Esophagus muscularis mucosa (tissue), 4 donors: ENCODE measurements around the gene CLNK. TPM values are rescaled to one million over a fixed set of nuclear protein-coding genes. Genes with fewer than 3 reads are reported as not detected.

Experiments used
- DNase-seq: peaks from one replicate; pipeline ENCODE4 v3.0.0-alpha.2; 2017; ENCODE audit errors: extremely low spot score
- H3K27ac ChIP-seq, 4 donors: fragments of 200-600 bp; sonication (generic); replicated peaks in 1 of 4; 1 replicate in 3 of 4; 2 replicates in 1 of 4; pipeline ENCODE4 v1.5.1; 2016 to 2019; ENCODE audit warnings: mild to moderate bottlenecking in 1 of 4
- H3K27me3 ChIP-seq, 4 donors: fragments of 200-600 bp; sonication (generic); one replicate each; pipeline versions ENCODE4 v1.5.1 to v1.6.0; 2016 to 2019
- H3K36me3 ChIP-seq, 4 donors: fragments of 200-600 bp; sonication (generic); one replicate each; pipeline ENCODE4 v1.5.1; 2016 to 2019
- H3K4me1 ChIP-seq, 4 donors: fragments of 200-600 bp; sonication (generic); one replicate each; pipeline ENCODE4 v1.5.1; 2016 to 2019
- H3K4me3 ChIP-seq, 4 donors: fragments of 200-600 bp; sonication (generic); 1 replicate in 2 of 4; 2 replicates in 2 of 4; pipeline ENCODE4 v1.5.1; 2016 to 2019; ENCODE audit warnings: mild to moderate bottlenecking in 4 of 4, moderate library complexity in 1 of 4
- H3K9me3 ChIP-seq, 4 donors: fragments of 200-600 bp; sonication (generic); 1 replicate in 3 of 4; 2 replicates in 1 of 4; pipeline ENCODE4 v1.5.1; 2016 to 2019
- CTCF ChIP-seq, 3 experiments: fragments of 200-600 bp in 2 of 3; fragments of 450-650 bp in 1 of 3; sonication (generic) in 2 of 3; IDR thresholded peaks; one replicate each; pipeline ENCODE4 v1.5.1; 2017 to 2019; ENCODE audit warnings: antibody characterized with exemption in 3 of 3, mild to moderate bottlenecking in 2 of 3, moderate library complexity in 1 of 3
- EP300 ChIP-seq: sonication (generic); formaldehyde crosslinking; IDR thresholded peaks from one replicate; pipeline ENCODE4 v1.6.1; 2017; ENCODE audit warnings: antibody characterized with exemption
- POLR2A ChIP-seq: fragments of 450-650 bp; IDR thresholded peaks from one replicate; pipeline ENCODE4 v1.6.1; 2017; ENCODE audit warnings: antibody characterized with exemption, moderate library complexity, mild to moderate bottlenecking, low read depth
- POLR2AphosphoS5 ChIP-seq, 2 donors: sonication (generic); formaldehyde crosslinking; IDR thresholded peaks; one replicate each; pipeline ENCODE4 v1.6.1; 2017; ENCODE audit warnings: antibody characterized with exemption in 2 of 2
- WGBS: methylation state at CpG from one replicate; pipeline ENCODE4 v1.1.5; 2018; 5-methylcytosine and 5-hydroxymethylcytosine counted together
- intact Hi-C: fragments of 100-400 bp; cut with DNase I; formaldehyde crosslinking; loops from one replicate; pipeline ENCODE4 v1.15.1; 2023
- total RNA-seq, 4 donors: library from RNA; depleted of rRNA; stranded (reverse); fragments of >200 nt; gene quantifications; one replicate each; pipeline versions ENCODE4 v1.1.0 to v1.2.1, GENCODE V29; 2016

The CLNK gene
- total RNA-seq, 4 donors from 2014 or later, result not detected

- no peak overlapping the region for H3K27ac ChIP-seq
- DNase-seq, result no peak
- TF ChIP-seq POLR2A (no peak), POLR2AphosphoS5 (IDR thresholded peaks at IDR 0.05) (no peak), EP300 (no peak), CTCF (IDR thresholded peaks at IDR 0.05) (no peak)
- intact Hi-C loops, result no loop called here
- H3K4me1 ChIP-seq, result no peaks in the 10 kb centered on the region
- H3K4me3 ChIP-seq, result no peak overlapping the region
- 53% methylated on average over 4 of the region's 4 CpGs for WGBS
- no peaks in the 10 kb centered on the region for H3K27me3 ChIP-seq
- H3K36me3 ChIP-seq, result no peaks in the 10 kb centered on the region
- no peaks in the 10 kb centered on the region for H3K9me3 ChIP-seq
These were observed 43.4 kb upstream of the CLNK start for GRCh38 chr4:10728016-10728415.

GRCh38 chr4:10727140-10727880 is 42.7 kb upstream of the CLNK start:
- H3K4me3 ChIP-seq, result no peak overlapping the region
- TF ChIP-seq CTCF (IDR thresholded peaks at IDR 0.05) (no peak), EP300 (no peak), POLR2A (no peak), POLR2AphosphoS5 (IDR thresholded peaks at IDR 0.05) (no peak)
- H3K27me3 ChIP-seq, result no peaks in the 10 kb centered on the region
- no peak overlapping the region for H3K27ac ChIP-seq
- no peak for DNase-seq
- intact Hi-C loops, result no loop called here
- no peaks in the 10 kb centered on the region for H3K9me3 ChIP-seq
- WGBS, result 73% methylated on average over 6 of the region's 6 CpGs
- no peaks in the 10 kb centered on the region for H3K4me1 ChIP-seq
- no peaks in the 10 kb centered on the region for H3K36me3 ChIP-seq

- no peak overlapping the region for H3K4me3 ChIP-seq
- H3K36me3 ChIP-seq, result no peaks in the 10 kb centered on the region
- 50% methylated on average over 4 of the region's 4 CpGs for WGBS
- TF ChIP-seq EP300 (no peak), CTCF (IDR thresholded peaks at IDR 0.05) (no peak), POLR2AphosphoS5 (IDR thresholded peaks at IDR 0.05) (no peak), POLR2A (no peak)
- H3K9me3 ChIP-seq, result no peaks in the 10 kb centered on the region
- no peak overlapping the region for H3K27ac ChIP-seq
- intact Hi-C loops, result no loop called here
- no peak for DNase-seq
- no peaks in the 10 kb centered on the region for H3K4me1 ChIP-seq
- H3K27me3 ChIP-seq, result no peaks in the 10 kb centered on the region
These were observed 38.4 kb upstream of the CLNK start for GRCh38 chr4:10722957-10723356.

GRCh38 chr4:10721616-10722015 is 37.0 kb upstream of the CLNK start:
- Histone ChIP-seq H3K27ac (no peak overlapping the region), H3K36me3 (no peaks in the 10 kb centered on the region), H3K4me1 (no peaks in the 10 kb centered on the region), H3K27me3 (no peaks in the 10 kb centered on the region), H3K9me3 (no peaks in the 10 kb centered on the region), H3K4me3 (no peak overlapping the region)
- 82% methylated on average over 4 of the region's 4 CpGs for WGBS
- no peak for DNase-seq
- no peak for TF ChIP-seq POLR2A
- TF ChIP-seq EP300, result no peak
- TF ChIP-seq CTCF (IDR thresholded peaks at IDR 0.05), result no peak
- no peak for TF ChIP-seq POLR2AphosphoS5 (IDR thresholded peaks at IDR 0.05)
- intact Hi-C loops, result no loop called here

- TF ChIP-seq POLR2A, result no peak
- TF ChIP-seq CTCF (IDR thresholded peaks at IDR 0.05), result no peak
- TF ChIP-seq EP300, result no peak
- TF ChIP-seq POLR2AphosphoS5 (IDR thresholded peaks at IDR 0.05), result no peak
- intact Hi-C loops, result no loop called here
- Histone ChIP-seq H3K27me3 (no peaks in the 10 kb centered on the region), H3K4me1 (peaks cover 0 to 9% (median 3%) of the 10 kb centered on the region in 4 donors), H3K36me3 (no peaks in the 10 kb centered on the region), H3K9me3 (peaks cover 0 to 11% (median 6%) of the 10 kb centered on the region in 4 donors), H3K27ac (no peak overlapping the region), H3K4me3 (no peak overlapping the region)
- DNase-seq, result no peak
- WGBS, result 95% methylated on average over 2 of the region's 2 CpGs
These were observed 31.6 kb upstream of the CLNK start for GRCh38 chr4:10716163-10716562.
